Dermis blood vessel endothelial cell (primary cell): ENCODE results near the gene RBBP6. TPM values are rescaled to one million over a fixed set of nuclear protein-coding genes. Genes with fewer than 3 reads are reported as not detected.
A peak's percentile ranks its signal among the peaks of the same experiment; 100 is the strongest.

Experiments
- DNase-seq: peaks from one replicate; pipeline ENCODE4 v3.0.0; 2010
- total RNA-seq: library from RNA; depleted of rRNA; stranded (reverse); fragments of >200 nt; gene quantifications from 2 replicates; pipeline ENCODE4 v1.2.3, GENCODE V29; 2014

RBBP6 gene
- total RNA-seq, 1 donor from 2014 or later, result 27.4 TPM

DNA sequence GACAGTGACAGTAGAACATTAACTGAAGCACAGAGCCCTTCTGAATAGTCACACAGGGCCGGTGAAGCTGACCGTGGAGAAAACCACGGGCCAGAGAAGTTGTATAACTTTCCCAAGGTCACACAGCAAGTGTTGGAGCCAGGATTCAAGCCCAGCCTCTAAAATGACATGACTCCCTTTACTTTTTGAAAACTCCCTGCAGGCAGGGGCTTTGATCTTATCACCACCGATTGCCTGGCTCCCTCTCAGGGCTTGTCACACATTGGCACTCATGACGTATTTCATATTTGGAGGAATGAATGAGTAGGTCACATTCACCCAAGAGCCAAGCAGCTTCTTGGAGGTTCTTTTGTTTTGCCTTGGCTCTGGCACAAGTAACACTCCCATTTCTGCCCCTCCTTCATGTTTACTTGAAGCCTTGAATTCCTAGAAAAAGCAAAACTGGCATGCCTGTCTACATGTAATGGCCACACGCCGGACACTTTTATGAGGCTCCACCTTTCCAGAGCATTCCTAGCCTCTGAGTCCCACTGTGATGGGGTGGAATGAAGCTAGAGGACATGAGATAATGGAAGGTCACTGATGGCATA, 13.3 kb upstream of the RBBP6 start:
- no peak for DNase-seq

DNA sequence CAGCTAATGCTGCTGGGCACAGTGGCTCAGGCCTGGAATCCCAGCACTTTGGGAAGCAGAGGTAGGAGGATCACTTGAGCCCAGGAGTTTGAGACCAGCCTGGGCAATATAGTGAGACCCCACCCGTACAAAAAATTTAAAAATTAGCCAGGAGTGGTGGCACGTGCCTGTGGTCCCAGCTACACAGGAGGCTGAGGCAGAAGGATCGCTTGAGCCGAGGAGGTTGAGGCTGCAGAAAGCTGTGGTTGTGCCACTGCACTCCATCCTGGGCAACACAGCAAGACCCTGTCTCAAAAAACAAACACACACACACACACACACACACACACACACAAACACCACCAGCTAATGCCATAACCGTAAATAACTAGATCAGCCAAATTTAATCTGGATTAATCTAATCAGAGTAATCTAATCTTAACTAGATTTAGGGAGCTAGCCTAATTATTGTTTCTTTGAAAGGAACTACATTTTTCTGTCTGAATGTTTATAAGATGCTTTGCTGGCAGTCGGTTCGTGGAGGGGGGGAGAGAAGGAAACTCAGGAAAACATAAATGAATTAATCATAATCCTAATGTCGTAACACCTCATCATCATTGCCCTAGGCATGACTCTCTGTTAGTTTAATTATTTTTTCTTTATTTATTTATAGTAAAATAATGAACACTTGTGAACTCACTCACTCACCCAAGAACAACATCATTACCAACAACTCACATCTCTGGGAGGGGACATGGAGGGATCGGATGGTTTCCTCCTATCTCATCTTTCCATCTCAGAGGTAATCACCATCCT, 12.5 kb upstream of the RBBP6 start:
- no peak for DNase-seq

DNA sequence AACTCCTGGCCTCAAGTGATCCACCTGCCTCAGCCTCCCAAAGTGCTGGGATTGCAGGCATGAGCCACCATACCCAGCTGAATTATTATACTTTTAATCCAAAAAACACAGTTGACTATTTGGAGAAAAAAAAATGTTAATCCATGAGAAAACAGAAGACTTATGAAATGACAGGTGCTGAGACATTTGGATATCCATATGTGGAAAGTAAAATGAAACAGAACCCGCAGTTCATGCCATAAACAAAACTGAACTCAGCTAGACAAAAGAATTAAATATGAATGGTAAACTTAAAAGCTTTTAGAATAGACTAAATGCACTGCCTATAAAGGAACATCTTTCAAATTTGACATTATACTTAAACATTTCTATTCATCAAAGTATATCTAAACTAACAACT, 8.2 kb upstream of the RBBP6 start:
- no peak for DNase-seq

DNA sequence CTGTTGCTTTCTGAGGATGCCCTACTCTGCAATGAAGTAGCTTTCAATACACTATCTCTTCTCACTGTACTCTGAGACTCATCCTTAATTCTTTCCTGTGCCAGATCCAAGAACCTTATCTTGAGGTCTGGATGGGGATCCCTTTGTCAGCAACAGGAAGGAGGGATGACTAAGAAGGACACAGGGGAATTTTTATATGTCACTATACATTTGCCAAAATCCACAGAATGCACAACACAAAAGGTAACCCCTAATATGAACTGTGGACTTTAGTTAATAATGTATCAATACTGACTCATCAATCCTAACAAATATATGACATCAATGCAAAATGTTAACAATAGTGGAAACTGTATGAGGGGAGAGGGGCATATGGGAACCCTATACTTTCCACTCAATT, 4.7 kb upstream of the RBBP6 start:
- peak; percentile 41 for DNase-seq

DNA sequence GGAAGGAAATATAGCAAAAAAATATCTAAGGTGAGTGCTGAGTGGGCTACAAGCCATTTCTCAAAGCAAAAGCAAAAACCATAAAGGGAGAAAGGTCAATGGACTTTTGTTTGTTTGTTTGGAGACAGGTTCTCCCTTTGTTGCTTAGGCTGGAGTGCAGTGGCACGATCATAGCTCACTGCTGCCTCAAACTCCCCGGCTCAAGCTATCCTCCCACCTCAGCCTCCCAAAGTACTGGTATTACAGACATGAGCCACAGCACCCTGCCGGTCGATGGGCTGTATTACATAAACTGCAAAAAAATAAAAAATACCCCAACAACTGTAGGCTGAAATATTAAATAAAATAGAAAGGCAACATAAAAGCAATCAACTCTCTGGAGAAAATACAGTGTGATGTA, 3.5 kb upstream of the RBBP6 start:
- DNase-seq, result no peak

DNA sequence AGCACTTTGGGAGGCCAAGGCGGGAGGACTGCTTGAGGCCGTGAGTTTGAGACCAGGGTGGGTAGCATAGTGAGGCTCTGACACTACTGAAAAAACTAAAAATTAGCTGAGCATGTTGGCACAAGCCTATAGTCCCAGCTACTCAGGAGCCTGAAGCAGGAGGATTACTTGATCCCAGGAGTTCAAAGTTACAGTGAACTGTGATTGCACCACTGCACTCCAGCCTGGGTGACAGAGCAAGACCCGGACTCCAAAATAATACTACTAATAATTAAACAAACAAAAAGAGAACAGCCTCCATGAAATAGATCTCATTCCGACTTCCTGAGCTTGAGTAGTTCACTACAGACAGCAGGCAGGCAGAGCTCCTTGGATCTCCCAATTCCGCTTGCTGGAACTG, 2.7 kb upstream of the RBBP6 start:
- no peak for DNase-seq

DNA sequence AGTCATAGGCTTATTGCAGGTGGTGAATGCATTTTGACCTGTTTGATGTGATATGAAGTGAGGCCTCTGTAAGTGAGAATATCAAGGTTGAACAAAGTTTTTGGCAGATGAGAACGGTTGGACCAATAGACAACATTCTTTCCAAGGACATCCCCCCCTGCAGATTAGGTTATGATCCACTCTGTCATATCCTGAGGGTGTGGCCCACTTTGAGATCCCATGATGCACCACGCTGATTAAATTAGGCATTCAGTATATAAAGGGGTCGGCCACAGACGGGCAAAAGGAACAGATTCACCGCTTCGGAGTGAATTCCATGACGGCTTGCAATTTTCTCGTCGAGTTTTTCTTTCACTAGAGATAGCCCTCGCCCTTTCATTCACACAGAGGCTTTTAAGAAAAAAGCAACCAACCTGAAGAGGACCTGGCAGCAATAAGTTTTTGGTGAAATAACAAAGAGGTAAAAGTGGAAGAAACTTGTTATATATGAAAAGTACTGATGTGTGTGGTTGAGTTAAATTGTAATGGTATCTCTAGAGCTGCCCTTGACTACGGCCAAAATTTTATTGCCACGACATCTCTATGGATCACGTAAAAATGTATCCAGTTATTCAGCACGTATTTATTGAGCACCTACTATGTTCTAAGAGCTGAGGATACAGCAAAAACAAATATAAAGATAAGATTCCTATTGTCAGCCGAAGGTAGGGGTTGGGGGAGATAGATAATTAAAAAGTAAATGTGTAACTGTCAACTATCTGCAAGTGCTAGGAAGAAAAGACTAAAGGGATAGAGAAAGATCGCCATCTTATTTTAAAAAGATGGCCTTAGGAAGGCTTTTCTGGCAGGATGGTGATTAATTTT, 1.7 kb upstream of the RBBP6 start:
- DNase-seq, result no peak

DNA sequence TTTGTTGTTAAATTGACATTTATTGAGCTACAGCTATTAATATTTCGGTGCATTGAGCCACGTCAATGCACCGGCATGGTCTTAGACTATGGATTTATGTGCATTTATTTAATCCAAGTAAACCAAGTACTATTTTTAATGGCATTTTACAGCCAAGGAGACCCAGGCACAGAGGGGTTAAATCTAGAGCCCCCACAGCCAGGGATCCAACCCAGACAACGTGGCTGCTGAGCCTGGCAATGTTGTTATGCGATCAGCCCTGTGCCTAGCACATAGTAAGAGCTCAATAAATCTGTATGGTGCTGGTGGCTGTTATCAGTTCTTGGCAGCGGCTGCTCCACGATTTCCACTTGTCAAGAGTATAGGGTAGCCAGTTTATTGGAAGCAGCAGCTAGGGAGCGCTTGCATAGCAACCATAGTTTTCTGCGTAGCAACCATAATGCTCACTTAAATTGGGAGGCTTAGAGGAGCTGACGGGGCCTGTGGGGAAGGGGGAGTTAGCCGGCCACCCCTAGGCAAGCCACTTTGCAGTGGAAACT, 541 bp upstream of the RBBP6 start:
- no peak for DNase-seq

DNA sequence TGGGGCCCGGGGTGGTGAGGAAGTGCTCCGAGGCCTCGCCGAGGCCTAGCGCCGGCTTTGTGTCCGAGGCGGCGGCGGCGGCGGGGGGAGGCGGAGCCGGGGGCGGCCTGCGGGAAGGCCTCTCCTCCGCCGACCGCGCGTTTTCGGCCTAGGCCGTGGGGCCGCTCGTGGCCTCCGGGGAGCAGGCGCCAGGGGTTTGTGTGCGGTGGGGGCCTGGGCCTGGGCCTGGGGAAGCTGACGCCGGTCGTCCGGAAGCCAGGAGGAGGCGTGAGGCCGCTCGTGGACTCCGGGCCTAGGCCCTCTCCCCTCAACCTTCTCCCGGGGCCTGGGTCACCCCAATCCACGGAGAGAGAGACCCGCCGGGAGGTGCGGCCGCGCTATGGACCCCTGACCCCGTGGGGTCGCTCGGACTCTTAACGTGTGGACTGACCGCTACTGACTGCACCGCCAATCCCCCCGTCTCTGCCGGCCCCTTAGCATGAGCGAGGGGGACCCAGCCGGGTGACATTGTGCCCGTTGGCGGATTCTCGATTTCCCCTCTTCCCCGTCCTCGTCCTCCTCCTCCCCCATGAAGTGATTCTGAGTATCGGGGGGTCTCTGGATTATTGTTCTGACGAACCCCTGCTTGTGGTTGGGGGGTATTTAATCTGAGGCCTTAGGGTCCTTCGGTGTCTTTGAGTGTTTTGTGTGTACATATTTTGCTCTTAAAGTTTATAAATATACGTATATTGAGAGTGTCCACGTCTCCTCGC, 660 bp downstream of the RBBP6 start:
- DNase-seq, result peak; percentile 61

DNA sequence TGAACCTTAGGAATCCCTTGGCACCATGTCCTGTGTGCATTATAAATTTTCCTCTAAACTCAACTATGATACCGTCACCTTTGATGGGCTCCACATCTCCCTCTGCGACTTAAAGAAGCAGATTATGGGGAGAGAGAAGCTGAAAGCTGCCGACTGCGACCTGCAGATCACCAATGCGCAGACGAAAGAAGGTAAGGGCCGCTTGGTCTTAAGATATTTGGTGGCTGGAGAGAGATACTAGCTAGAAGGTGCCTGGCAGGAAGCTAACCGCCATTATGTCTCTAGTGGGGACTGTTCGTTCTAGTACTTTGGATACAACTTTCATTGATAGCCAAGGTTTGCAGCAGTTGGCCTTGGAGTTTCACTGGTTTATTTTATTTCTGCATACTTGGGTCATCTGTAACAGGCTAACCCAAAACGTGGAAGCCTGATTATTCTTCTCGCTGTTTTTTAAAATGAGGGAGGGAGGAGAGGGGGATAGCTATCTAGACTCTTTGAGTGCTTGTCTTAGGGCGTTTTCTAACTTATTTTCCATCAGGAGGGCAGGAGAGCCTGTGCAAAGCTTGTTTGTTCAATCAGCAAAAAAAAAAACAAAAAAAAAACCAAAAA, 1.3 kb downstream of the RBBP6 start:
- peak; percentile 44 for DNase-seq

DNA sequence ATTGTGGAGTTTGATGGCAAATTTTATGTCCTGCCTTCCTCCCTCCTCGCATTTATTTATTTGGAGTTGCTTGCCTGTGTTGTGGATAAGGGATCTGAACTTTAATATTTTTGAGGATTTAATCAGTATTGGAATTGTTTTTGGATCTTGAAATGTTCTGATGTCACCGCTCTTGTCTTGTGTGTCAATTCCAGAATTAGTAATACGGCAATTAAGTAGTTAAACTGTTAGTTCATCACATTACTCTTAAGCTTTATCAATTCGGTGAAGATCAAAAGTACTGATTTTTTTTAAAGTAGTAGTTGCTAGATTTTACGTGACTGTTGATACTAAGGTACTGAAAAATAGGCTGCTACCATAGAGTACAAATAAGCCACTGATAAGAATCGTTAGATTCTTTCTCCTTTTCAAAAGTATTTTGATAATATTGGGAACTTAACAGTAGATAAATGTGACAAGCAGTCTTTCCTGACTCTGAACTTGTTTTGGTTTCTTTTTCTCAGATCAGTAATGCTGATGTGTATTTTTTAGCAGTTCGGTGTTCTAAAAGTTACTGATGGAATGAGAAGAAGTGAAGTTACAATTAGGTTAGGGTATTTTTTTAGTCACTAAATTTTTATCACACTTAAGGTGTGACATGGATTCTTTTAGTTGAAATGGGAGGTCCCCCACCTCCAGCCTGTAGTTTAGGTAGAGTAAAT, 2.0 kb downstream of the RBBP6 start:
- no peak for DNase-seq

DNA sequence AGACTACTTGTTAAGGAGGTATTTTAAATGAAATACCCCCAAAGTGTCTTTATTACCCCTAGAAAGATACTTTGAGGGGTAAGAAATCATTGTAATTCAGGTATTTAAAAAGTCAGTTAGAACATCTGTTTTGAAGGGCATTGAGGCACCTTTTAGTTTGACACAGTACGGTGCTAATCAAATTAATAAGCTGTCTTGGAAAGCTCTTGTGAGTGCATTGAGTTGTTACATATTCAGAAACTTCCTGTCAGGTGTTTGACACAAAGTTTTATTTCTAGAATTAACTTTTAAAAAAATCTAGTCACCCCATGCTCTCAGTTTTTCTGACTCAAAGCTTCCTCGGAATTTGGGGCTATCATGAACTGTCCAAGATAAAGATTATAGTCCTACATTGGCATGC, 4.6 kb downstream of the RBBP6 start:
- peak; percentile 21 for DNase-seq

DNA sequence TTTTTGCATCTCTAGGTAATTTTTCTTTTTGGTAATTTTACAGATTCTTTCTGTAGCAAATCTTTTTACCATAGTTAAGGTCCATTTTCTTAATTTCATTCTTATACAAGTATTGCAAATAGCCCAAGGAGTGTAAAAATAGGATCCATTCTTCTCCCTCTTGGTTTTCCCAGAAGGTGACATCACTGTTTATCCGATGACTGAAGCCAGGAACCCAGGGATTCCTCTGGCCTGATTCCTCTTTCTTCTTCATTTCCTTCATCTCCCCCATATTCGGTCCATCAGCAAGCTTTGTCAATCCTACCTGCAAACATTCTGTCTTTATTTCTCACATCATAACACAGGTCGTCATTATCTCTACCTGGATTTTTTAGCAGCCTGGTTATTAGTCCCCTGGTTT, 5.3 kb downstream of the RBBP6 start:
- DNase-seq, result peak; percentile 55

DNA sequence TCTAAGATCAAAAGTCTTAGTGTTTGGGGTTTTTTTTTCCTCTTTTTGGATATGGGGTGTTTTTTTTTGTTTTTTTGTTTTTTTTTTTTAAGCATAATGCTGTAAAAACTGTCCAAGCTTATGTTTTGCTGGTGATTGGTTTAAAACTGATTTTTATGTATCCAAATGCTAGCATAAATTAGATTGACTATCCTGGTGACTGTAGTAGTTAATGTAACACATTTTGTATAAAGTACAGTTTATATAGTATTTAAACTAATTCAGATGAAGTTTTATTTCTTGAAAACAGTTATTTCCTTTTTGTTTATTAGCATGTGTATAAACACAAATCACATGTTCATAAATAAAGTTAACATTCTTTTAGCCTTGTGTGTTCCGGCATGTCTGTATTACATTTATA, 10.9 kb downstream of the RBBP6 start:
- no peak for DNase-seq

DNA sequence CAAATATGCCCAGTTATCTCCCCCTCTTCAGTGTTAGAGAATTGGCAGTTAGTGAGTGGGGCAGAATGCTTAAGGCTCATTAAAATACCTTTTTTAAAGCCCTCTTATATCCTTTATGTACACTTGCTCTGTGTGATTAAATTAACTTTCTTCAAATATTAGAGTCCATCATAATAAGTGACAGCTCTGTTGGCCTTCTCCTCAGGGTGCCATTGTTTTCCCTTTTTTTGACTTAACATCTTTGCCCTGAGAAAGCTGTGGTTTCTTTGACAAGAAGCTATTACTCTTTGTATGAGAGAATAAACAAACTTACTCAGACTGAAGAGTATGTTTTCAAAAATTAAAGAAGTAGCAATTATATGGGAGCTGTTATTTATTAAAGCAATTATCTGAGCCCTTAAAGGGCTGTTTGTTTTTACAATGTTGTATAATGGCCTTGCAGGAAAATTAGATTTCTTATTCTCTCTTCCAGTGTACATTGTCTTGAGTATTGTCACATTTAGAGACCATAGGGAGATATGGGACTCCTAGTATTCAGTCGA, 13.4 kb downstream of the RBBP6 start:
- no peak for DNase-seq

DNA sequence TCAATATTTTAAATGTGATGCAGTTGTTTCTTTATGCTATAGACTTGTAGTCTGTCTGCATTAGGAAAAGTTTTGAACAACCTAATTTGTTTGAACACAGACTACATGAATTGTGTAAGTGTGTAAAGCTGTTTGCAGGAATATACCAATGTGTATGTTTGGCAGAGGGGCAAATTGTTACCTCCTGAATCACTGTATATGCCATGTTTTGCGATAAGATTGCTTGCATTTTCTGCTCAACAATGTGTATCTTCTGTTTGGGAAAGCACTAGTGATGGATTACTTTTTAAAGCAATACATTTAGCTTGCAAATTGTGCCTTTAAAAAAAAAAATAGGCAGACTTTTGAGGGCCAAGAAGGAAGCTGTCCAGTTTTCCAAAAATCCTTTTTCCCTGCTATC, 14.6 kb downstream of the RBBP6 start:
- no peak for DNase-seq

DNA sequence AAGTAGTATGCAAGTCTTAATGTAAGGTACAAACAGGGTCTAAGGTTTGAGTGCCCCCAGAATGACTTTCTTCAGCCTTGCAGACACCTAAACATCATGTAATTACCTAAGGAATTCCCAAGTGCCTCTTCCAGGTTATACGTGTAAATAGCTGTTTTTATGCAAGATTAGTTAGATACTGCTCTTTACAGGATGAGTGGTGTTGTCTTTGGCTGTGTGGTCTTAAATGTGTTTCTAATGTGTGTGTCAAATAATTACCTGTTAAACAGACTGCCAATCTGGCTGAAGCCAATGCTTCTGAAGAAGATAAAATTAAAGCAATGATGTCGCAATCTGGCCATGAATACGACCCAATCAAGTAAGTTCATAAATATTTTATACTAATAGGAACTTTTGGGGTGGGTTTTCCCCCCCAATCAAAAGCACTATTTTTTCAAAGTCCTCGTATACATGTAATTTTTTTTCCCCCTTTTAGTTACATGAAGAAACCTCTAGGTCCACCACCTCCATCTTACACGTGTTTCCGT, 16.0 kb downstream of the RBBP6 start:
- no peak for DNase-seq

DNA sequence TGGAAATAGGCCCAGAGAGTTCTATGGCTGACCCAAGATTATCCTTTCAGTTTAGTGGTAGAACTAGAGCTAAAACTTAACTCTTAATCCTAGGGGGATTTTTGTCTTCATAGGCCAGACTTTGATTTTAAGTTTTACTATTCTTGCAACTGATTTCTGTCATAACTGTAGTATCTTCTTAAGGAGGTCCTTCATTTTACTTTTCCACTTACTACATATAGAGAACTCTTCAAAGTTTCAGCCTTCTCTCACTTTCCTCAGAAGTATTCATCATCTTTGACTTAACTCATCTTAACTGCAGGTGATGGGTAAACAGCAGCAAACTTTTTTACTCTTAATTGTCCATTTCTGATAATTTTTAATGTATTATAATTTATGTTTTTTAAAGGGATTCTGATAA, 23.4 kb downstream of the RBBP6 start:
- no peak for DNase-seq

DNA sequence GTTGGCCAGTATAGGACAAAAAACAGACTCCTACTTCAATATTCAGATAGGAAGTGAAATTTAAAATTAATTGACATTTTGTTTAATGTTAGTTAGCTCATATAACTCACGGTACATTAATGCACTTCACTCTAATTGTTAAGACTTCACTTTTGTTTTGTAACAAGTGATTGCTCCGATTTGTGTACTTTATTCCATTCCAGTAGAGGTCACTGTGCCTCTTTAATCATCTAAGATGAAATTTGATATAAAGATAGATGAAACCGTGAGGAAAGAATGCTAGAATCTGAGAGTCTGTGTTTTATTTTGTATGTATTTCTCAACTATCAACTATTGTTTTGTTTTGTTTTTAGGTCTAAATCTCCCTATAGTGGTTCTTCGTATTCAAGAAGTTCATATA, 29.0 kb downstream of the RBBP6 start:
- peak; percentile 62 for DNase-seq

DNA sequence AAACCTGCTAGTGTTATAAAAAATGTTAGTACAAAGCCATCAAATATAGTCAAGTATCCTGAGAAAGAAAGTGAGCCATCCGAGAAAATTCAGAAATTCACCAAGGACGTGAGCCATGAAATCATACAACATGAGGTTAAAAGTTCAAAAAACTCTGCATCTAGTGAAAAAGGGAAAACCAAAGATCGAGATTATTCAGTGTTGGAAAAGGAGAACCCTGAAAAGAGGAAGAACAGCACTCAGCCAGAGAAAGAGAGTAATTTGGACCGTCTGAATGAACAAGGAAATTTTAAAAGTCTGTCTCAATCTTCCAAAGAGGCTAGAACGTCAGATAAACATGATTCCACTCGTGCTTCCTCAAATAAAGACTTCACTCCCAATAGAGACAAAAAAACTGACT, 31.7 kb downstream of the RBBP6 start:
- DNase-seq, result no peak

DNA sequence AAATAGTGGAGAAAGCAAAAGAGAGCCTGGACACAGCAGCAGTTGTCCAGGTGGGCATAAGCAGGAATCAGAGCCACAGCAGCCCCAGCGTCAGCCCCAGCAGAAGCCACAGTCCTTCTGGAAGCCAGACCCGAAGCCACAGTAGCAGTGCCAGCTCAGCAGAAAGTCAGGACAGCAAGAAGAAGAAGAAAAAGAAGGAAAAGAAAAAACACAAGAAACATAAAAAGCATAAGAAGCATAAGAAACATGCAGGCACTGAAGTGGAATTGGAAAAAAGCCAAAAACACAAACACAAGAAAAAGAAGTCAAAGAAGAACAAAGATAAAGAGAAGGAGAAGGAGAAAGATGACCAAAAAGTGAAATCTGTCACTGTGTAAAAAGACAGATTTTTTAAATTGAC, 32.7 kb downstream of the RBBP6 start:
- no peak for DNase-seq
